RWPE2 (cell line): Measurements from ENCODE around the gene GPSM1.

Experiments
- ATAC-seq: fragments of 200-7000 bp; cut with Tn5 transposase; 3 replicates; pipeline ENCODE4 v1.9.1; 2021; ENCODE audit warnings: low read depth
- DNase-seq: peaks from one replicate; pipeline ENCODE4 v3.0.0-alpha.2; 2020; ENCODE audit warnings: low spot score
- H3K27ac ChIP-seq: fragments of 450-650 bp; 2 replicates; pipeline ENCODE4 v1.5.1; 2017; ENCODE audit warnings: mild to moderate bottlenecking; ENCODE audit not compliant: poor library complexity, severe bottlenecking
- H3K27me3 ChIP-seq: fragments of 250-450 bp; sonication (Bioruptor Pico); 2 replicates; pipeline ENCODE4 v1.5.1; 2021; ENCODE audit warnings: mild to moderate bottlenecking, moderate library complexity; ENCODE audit not compliant: insufficient read depth, poor library complexity, severe bottlenecking
- H3K36me3 ChIP-seq: fragments of 250-450 bp; sonication (Bioruptor Pico); 2 replicates; pipeline ENCODE4 v1.5.1; 2020; ENCODE audit warnings: low read depth, mild to moderate bottlenecking, moderate library complexity
- H3K4me1 ChIP-seq: fragments of 250-450 bp; sonication (Bioruptor Pico); 2 replicates; pipeline ENCODE4 v1.5.1; 2021; ENCODE audit warnings: mild to moderate bottlenecking, moderate library complexity; ENCODE audit not compliant: insufficient read depth, poor library complexity, severe bottlenecking
- H3K4me3 ChIP-seq: fragments of 250-450 bp; sonication (Bioruptor Pico); 2 replicates; pipeline ENCODE4 v1.5.1; 2021; ENCODE audit warnings: mild to moderate bottlenecking, moderate library complexity; ENCODE audit not compliant: severe bottlenecking
- H3K9me3 ChIP-seq: fragments of 250-450 bp; sonication (Bioruptor Pico); 2 replicates; pipeline ENCODE4 v1.5.1; 2021; ENCODE audit warnings: mild to moderate bottlenecking, moderate library complexity; ENCODE audit not compliant: severe bottlenecking
- TF ChIP-seq, protein P1 (sequence below): fragments of 450-650 bp; IDR thresholded peaks from one replicate; pipeline ENCODE4 v1.5.1; 2017; ENCODE audit warnings: mild to moderate bottlenecking, moderate library complexity; ENCODE audit not compliant: poor library complexity, severe bottlenecking

The GPSM1 gene

DNA sequence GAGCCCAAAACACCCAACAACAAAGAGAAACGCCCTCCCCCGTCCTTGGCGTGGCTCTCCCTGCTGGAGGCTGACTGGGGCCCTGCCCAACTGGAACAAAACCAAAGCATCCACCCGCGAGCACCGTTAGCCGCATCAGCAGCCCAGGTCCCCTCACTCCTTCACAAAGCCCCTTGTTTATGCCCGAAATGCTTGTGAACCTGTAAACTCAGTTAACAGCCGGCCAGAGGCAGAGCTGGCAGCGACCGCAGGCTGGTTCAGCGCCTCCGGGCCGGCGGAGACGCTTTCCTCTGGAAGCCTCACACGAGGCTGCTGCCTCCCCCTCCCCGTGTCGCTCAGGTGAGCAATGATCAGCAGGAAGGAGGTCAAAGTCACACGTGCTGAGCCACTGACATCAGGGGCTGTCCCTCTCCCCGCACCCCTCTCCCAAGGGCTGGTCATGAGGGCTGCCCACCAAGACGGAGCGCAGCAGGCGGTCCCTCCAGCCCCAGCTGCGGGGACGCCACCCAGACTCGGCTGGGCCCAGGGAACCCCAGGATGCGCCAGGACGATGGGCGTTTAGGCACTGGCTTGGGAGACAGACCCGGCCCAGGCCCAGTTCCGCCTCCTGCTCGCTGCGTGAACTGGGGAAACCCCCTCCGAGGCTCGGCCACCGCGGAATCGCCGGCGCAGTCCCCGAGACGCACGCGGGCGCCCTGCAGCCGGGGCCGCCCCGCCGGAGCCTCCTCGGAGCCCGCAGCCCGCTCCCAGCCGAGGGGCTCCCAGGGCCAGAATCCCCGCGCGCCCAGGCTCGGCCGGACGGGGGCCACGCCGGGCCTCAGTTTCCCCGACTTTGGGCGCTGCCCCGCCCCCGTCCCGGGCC lies 72.1 kb downstream of the GPSM1 start:
- Histone ChIP-seq H3K9me3 (no peaks in the 10 kb centered on the region), H3K27ac (peak overlapping the region; percentile 28), H3K4me3 (peak overlapping the region; percentile 93), H3K27me3 (no peaks in the 10 kb centered on the region), H3K4me1 (no peaks in the 10 kb centered on the region), H3K36me3 (peaks cover 51% of the 10 kb centered on the region)
- DNase-seq (no peak), ATAC-seq (peak; percentile 16)
- TF ChIP-seq, protein P1, sequence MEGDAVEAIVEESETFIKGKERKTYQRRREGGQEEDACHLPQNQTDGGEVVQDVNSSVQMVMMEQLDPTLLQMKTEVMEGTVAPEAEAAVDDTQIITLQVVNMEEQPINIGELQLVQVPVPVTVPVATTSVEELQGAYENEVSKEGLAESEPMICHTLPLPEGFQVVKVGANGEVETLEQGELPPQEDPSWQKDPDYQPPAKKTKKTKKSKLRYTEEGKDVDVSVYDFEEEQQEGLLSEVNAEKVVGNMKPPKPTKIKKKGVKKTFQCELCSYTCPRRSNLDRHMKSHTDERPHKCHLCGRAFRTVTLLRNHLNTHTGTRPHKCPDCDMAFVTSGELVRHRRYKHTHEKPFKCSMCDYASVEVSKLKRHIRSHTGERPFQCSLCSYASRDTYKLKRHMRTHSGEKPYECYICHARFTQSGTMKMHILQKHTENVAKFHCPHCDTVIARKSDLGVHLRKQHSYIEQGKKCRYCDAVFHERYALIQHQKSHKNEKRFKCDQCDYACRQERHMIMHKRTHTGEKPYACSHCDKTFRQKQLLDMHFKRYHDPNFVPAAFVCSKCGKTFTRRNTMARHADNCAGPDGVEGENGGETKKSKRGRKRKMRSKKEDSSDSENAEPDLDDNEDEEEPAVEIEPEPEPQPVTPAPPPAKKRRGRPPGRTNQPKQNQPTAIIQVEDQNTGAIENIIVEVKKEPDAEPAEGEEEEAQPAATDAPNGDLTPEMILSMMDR = no peak

DNA sequence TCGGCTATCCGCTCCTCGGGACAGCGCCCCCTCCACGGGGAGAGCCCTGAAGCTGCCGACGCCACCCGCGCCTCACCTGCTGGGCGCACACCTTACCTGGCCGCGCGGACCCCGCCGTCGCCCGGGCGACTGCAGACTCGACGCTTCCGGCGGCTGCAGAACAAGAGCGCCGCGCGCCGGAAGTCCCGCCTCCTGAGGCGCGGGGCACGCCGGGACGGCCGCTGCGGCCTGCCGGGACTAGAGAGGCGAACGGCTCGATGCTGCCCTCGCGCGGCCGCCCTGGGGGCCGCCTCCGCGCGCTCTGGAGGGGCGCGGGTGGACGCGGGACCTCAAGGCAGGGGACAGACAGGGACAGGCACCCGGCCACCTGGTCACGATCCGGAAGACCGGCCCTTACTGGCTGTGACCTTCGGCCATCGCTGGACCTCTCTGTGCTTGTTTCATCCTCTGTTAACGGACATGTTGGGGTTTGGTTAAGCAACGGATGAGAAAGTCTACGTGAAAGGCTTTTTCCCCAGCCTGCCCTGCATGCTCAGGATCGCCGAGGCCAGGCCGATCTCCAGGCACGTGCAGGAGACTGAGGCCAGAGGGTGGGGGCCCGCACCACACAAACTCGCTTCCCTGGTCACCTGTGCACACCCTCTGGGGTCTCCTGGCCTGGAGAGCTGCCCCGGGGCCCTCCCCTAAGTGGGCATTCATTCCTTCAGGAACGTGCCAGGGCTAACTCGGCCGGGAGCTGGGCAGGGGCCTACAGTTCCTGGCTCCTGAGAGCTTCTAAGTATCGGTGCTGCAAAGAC lies 72.9 kb downstream of the GPSM1 start, which contains the start of gene SNAPC4:
SNAPC4 (minus strand) TSS at position 133 of the 797 bp plus-strand sequence. CDS start 1,742 bp downstream, outside the sequence.
- H3K36me3 ChIP-seq = peaks cover 51% of the 10 kb centered on the region
- H3K27ac ChIP-seq = peak within 1 kb of the TSS; percentile 28
- H3K4me3 ChIP-seq = peak within 1 kb of the TSS; percentile 93
- TF ChIP-seq, protein P1 = peak; percentile 98
- DNase-seq (no peak), ATAC-seq (peak; percentile 84)
- no peaks in the 10 kb centered on the region for H3K27me3 ChIP-seq
- H3K4me1 ChIP-seq = no peaks in the 10 kb centered on the region
- H3K9me3 ChIP-seq = no peaks in the 10 kb centered on the region

DNA sequence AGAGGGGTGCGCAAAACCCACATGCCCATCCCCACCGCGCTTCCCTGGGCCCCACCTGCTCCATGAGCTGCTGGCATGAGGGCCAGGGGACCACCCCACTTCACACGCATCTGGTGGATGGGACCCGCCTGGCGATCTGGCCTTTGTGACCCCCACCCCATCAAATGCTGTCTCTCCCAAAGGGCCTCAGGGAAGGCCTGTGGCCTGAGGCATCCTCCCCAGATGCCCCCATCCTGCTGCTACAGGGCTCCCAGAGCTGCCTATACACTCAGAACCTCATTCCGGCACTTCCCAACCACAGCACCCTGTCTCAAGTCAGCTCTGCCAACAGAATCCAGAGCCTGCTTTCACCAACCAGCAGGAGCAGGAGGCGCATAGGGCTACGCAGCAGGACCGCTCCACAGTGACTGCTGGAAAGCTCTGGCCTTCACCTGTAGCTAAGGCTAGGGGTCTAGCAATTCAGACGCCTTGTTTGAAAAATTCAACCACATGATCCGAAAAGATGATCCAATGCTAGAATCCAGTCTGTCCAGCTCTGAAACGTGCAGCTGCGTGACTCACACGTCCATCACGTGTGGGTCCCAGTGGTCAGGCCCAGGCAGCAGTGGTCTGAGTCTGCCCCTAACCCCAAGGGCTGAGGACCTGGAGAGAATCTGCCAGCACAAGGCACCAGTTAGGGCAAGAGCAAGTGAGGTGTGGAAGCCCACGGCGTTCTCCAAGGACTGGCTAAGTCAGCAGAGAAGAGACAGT lies 74.0 kb downstream of the GPSM1 start:
- Histone ChIP-seq H3K36me3 (peaks cover 52% of the 10 kb centered on the region), H3K27me3 (no peaks in the 10 kb centered on the region), H3K9me3 (no peaks in the 10 kb centered on the region), H3K4me3 (no peak overlapping the region), H3K27ac (no peak overlapping the region), H3K4me1 (no peaks in the 10 kb centered on the region)
- ATAC-seq (no peak), DNase-seq (no peak)
- TF ChIP-seq, protein P1 = no peak

DNA sequence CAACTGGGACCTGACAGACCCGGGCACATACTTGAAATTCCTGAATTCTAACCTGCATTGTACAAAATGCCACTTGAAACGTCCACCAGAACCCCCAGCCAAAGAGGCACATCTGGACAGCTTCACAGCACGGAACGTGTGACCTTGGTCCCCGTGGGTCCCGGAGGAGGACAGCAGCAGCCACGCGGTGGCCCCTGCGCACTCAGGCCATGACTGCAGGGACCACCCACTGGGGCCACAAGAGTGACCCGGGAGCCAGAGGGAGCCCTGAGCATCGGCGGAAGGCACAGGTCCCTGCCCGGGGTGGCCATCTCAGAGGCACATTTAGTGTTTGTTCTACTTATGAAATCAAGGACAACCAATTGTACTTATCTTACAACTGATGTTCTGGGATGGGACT lies 74.7 kb downstream of the GPSM1 start:
- no peak overlapping the region for H3K27ac ChIP-seq
- H3K4me1 ChIP-seq = no peaks in the 10 kb centered on the region
- H3K9me3 ChIP-seq = no peaks in the 10 kb centered on the region
- TF ChIP-seq, protein P1 = no peak
- ATAC-seq = no peak
- no peaks in the 10 kb centered on the region for H3K27me3 ChIP-seq
- H3K4me3 ChIP-seq = no peak overlapping the region
- H3K36me3 ChIP-seq = peaks cover 52% of the 10 kb centered on the region
- no peak for DNase-seq
